Measurements from ENCODE around the gene ENOX1. TPM values are rescaled to one million over a fixed set of nuclear protein-coding genes. Genes with fewer than 3 reads are reported as not detected.

Gene ENOX1
- total RNA-seq, 1 donor from 2014 or later, result 2.5 TPM

DNA sequence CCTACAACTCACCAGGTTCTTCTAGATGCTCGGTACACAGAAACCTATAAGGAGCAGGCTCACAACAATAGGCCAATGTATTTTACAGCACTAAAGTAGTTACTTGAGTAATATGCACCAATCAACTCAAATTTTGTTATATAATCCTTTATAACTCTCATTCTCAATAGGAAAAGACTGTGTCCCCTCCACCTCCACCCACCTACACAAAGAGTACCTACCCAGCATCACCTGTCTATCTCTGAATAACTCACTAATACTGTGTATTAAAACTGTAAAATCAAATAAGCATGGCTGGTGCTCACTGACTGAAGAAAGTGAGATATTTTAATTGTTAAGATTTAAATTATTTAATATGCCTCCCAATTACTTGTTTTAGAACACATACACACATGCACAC lies 146.3 kb downstream of the ENOX1 start:
- Mint-ChIP-seq H3K4me3 (ENCODE audit: low read depth) (no peak overlapping the region), H3K27me3 (no peaks in the 10 kb centered on the region), H3K27ac (no peak overlapping the region), H3K9me3 (ENCODE audit: low read depth) (no peaks in the 10 kb centered on the region), H3K4me1 (ENCODE audit: low read depth) (no peaks in the 10 kb centered on the region), H3K36me3 (ENCODE audit: insufficient read depth) (no peaks in the 10 kb centered on the region)
- TF ChIP-seq, protein P1, sequence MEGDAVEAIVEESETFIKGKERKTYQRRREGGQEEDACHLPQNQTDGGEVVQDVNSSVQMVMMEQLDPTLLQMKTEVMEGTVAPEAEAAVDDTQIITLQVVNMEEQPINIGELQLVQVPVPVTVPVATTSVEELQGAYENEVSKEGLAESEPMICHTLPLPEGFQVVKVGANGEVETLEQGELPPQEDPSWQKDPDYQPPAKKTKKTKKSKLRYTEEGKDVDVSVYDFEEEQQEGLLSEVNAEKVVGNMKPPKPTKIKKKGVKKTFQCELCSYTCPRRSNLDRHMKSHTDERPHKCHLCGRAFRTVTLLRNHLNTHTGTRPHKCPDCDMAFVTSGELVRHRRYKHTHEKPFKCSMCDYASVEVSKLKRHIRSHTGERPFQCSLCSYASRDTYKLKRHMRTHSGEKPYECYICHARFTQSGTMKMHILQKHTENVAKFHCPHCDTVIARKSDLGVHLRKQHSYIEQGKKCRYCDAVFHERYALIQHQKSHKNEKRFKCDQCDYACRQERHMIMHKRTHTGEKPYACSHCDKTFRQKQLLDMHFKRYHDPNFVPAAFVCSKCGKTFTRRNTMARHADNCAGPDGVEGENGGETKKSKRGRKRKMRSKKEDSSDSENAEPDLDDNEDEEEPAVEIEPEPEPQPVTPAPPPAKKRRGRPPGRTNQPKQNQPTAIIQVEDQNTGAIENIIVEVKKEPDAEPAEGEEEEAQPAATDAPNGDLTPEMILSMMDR (IDR thresholded peaks at IDR 0.05; ENCODE audit: unreplicated experiment), result no peak
- DNase-seq (ENCODE audit: low spot score, unreplicated experiment), result no peak

DNA sequence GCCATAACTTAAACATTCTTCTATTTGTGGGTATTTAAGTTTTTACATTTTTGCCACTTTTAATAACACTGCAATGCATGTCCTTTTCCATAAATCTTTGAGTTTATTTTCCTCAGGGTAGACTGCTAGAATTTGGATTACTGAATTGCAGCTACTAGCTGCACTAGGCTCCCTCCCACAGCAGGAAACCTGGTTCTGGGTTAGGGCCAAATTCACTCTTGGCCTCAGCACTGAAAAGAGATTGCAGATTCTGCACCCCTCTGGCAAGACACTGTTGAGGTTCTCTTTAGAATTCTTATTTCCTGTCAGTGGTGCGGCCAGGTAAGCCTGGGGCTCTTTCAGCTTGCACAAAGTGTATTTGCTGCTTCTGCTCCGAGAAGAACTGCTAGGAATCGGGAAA lies 155.7 kb downstream of the ENOX1 start:
- H3K27me3 Mint-ChIP-seq, result no peaks in the 10 kb centered on the region
- TF ChIP-seq, protein P1 (IDR thresholded peaks at IDR 0.05; ENCODE audit: unreplicated experiment), result no peak
- no peak overlapping the region for H3K27ac Mint-ChIP-seq
- H3K4me3 Mint-ChIP-seq (ENCODE audit: low read depth), result no peak overlapping the region
- H3K4me1 Mint-ChIP-seq (ENCODE audit: low read depth), result peaks cover 2% of the 10 kb centered on the region
- DNase-seq (ENCODE audit: low spot score, unreplicated experiment), result no peak
- H3K9me3 Mint-ChIP-seq (ENCODE audit: low read depth), result peaks cover 4% of the 10 kb centered on the region
- no peaks in the 10 kb centered on the region for H3K36me3 Mint-ChIP-seq (ENCODE audit: insufficient read depth)

DNA sequence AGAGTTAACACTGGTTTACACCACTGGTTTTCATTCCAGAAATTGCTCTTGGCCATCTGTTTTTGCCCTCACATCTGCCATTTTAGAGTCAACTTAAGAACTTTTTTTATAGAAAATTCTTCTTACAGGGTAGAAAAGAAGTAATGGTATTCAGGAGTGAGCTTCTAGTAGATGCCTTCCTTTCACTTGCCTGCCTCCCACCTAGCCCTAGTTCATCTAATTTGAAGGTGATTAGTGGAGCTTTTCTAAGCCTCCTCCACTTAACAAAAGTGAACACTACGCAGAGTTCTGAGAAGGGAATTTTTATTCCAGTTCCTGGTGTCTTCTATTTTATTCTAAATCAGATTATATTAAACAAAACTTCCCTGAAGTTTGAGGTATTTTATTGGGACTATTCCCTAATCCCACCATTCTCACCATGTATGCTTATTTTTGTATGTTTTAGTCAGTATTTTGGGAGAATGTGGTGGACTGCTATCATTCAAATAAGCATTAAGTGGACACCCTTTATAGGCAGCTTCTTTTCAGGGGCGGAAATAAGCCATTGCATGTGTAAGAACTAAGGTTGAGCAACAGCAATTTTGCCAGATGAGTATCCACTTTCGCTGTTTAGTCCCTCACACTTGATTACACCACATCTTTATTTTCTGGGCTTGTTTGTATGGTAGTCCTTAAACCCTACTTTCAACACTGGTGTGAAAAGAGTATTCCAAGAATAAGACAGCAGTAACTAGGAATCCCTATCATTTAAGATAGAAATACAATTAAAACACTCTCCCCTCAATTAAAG lies 156.9 kb downstream of the ENOX1 start:
- Mint-ChIP-seq H3K27ac (no peak overlapping the region), H3K27me3 (no peaks in the 10 kb centered on the region), H3K4me1 (ENCODE audit: low read depth) (peaks cover 2% of the 10 kb centered on the region), H3K36me3 (ENCODE audit: insufficient read depth) (no peaks in the 10 kb centered on the region), H3K9me3 (ENCODE audit: low read depth) (peaks cover 4% of the 10 kb centered on the region), H3K4me3 (ENCODE audit: low read depth) (no peak overlapping the region)
- DNase-seq (ENCODE audit: low spot score, unreplicated experiment), result no peak
- TF ChIP-seq, protein P1 (IDR thresholded peaks at IDR 0.05; ENCODE audit: unreplicated experiment), result no peak

DNA sequence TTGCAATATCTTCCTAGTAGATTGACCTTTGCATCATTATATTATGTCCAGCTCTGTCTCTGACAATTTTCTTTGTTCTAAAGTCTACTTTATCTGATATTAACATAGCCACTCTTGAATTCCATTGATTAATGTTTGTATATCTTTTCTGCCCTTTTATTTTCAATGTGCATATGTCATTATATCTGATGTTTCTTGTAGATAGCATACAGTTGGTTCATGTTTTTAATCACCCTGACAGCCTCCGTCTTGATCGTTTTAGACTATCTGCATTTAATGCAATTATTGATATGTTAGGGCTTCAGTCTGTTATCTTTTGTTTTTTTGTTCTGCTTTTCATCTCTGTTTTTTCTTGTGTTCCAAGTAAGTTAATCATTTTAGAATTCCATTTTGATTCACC lies 159.8 kb downstream of the ENOX1 start:
- Mint-ChIP-seq H3K4me3 (ENCODE audit: low read depth) (no peak overlapping the region), H3K36me3 (ENCODE audit: insufficient read depth) (peaks cover 6% of the 10 kb centered on the region), H3K27ac (no peak overlapping the region), H3K4me1 (ENCODE audit: low read depth) (peaks cover 2% of the 10 kb centered on the region), H3K27me3 (no peaks in the 10 kb centered on the region), H3K9me3 (ENCODE audit: low read depth) (peaks cover 10% of the 10 kb centered on the region)
- TF ChIP-seq, protein P1 (IDR thresholded peaks at IDR 0.05; ENCODE audit: unreplicated experiment), result no peak
- DNase-seq (ENCODE audit: low spot score, unreplicated experiment), result no peak

DNA sequence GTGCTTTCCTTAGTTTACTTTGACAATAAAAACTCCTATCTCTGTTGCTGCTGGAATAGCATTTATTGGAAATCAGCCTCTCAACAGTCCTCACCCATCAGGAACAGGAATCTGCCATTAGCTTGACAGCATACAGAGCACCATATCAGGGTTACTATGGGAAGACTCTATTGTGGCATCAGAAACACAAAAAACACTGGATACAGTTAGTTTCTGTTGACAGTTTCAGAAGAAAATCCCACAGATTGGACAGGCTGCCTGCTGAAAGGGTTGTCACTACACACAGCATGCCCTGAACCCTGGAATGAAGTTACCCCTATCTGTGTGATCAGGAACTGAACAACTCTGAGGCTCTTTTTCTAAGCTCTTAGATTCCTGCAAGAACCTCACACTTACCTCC lies 172.7 kb downstream of the ENOX1 start:
- Mint-ChIP-seq H3K27me3 (no peaks in the 10 kb centered on the region), H3K27ac (no peak overlapping the region)

More for the DNA sequence above, 172.7 kb downstream of the ENOX1 start:
- Mint-ChIP-seq H3K4me3 (ENCODE audit: low read depth) (no peak overlapping the region), H3K9me3 (ENCODE audit: low read depth) (peaks cover 18% of the 10 kb centered on the region), H3K4me1 (ENCODE audit: low read depth) (no peaks in the 10 kb centered on the region), H3K36me3 (ENCODE audit: insufficient read depth) (peaks cover 2% of the 10 kb centered on the region)
- no peak for DNase-seq (ENCODE audit: low spot score, unreplicated experiment)
- TF ChIP-seq, protein P1 (IDR thresholded peaks at IDR 0.05; ENCODE audit: unreplicated experiment), result no peak
